Islet precursor cell (in vitro differentiated cells): ENCODE results near the gene DYNC1H1.
A peak's percentile ranks its signal among the peaks of the same experiment; 100 is the strongest.

Experiments used
- DNase-seq: peaks from one replicate; pipeline ENCODE4 v3.0.0-alpha.2; 2018

Gene DYNC1H1

GRCh38 chr14:101945171-101945570, 19.2 kb upstream of the DYNC1H1 start:
- no peak for DNase-seq

GRCh38 chr14:101947577-101947903, 16.8 kb upstream of the DYNC1H1 start:
- DNase-seq: no peak

GRCh38 chr14:101947904-101948665, 16.3 kb upstream of the DYNC1H1 start:
- DNase-seq: peak; percentile 100

GRCh38 chr14:101948666-101949216, 15.6 kb upstream of the DYNC1H1 start:
- no peak for DNase-seq

GRCh38 chr14:101950100-101950499, 14.3 kb upstream of the DYNC1H1 start:
- no peak for DNase-seq

- no peak for DNase-seq
Measured at GRCh38 chr14:101950516-101951215, 13.7 kb upstream of the DYNC1H1 start.

- no peak for DNase-seq
Measured at GRCh38 chr14:101953151-101953550, 11.2 kb upstream of the DYNC1H1 start.

- DNase-seq: no peak
Measured at GRCh38 chr14:101954501-101954900, 9.9 kb upstream of the DYNC1H1 start.

- no peak for DNase-seq
Measured at GRCh38 chr14:101955695-101956161, 8.6 kb upstream of the DYNC1H1 start.

- no peak for DNase-seq
Measured at GRCh38 chr14:101956179-101956885, 8.0 kb upstream of the DYNC1H1 start.

- DNase-seq: no peak
Measured at GRCh38 chr14:101957406-101958234, 6.8 kb upstream of the DYNC1H1 start.

- DNase-seq: no peak
Measured at GRCh38 chr14:101958418-101959180, 5.8 kb upstream of the DYNC1H1 start.

GRCh38 chr14:101959277-101959676, 5.1 kb upstream of the DYNC1H1 start:
- DNase-seq: no peak

- DNase-seq: no peak
Measured at GRCh38 chr14:101960225-101960624, 4.1 kb upstream of the DYNC1H1 start.

- peak; percentile 93 for DNase-seq
Measured at GRCh38 chr14:101961011-101961721, 3.2 kb upstream of the DYNC1H1 start.

- DNase-seq: peak; percentile 44
Measured at GRCh38 chr14:101961746-101962502, 2.4 kb upstream of the DYNC1H1 start.

GRCh38 chr14:101962503-101962874, 1.9 kb upstream of the DYNC1H1 start:
- DNase-seq: peak; percentile 95

- DNase-seq: no peak
Measured at GRCh38 chr14:101963052-101963451, 1.3 kb upstream of the DYNC1H1 start.

- DNase-seq: peak; percentile 40
Measured at GRCh38 chr14:101963656-101964296, 597 bp upstream of the DYNC1H1 start.

GRCh38 chr14:101965181-101965544, 790 bp downstream of the DYNC1H1 start:
- DNase-seq: peak; percentile 76
